GM06990 (cell line): ENCODE measurements around the gene TEX22.

Source experiments
- DNase-seq: peaks from one replicate; pipeline ENCODE4 v3.0.0-alpha.2; 2011; ENCODE audit not compliant: insufficient read length; ENCODE audit errors: extremely low read depth
- H3K27me3 ChIP-seq: replicated peaks from 2 replicates; pipeline ENCODE4 v1.6.0; 2011; ENCODE audit warnings: low read length; ENCODE audit not compliant: control insufficient read depth, insufficient read depth
- H3K36me3 ChIP-seq: 2 replicates; pipeline ENCODE4 v1.5.1; 2011; ENCODE audit warnings: low read length; ENCODE audit not compliant: control insufficient read depth, insufficient read depth
- H3K4me3 ChIP-seq: replicated peaks from 2 replicates; pipeline ENCODE4 v1.5.1; 2011; ENCODE audit warnings: low read depth, mild to moderate bottlenecking, control low read depth, low read length
- CTCF ChIP-seq: IDR thresholded peaks from 2 replicates; pipeline ENCODE4 v1.5.1; 2011; ENCODE audit warnings: low read length, control low read depth, mild to moderate bottlenecking, inconsistent platforms; ENCODE audit not compliant: insufficient read depth, poor library complexity, severe bottlenecking

Gene TEX22

GRCh38 chr14:105398044-105398725 lies at the start of gene TEX22:
Gene TEX22, plus strand, starts transcription at chr14:105398538. Its CDS starts 803 bp downstream, at chr14:105399341.
- Histone ChIP-seq H3K4me3 (peak within 1 kb of the TSS; percentile 75), H3K27me3 (no peaks in the 10 kb centered on the region), H3K36me3 (no peaks in the 10 kb centered on the region; the same call in none of the 2 replicates)
- TF ChIP-seq CTCF: peak; percentile 53
- DNase-seq: peak; percentile 92

GRCh38 chr14:105348945-105349699 lies 49.2 kb upstream of the TEX22 start:
- Histone ChIP-seq H3K36me3 (no peaks in the 10 kb centered on the region), H3K27me3 (no peaks in the 10 kb centered on the region), H3K4me3 (no peak overlapping the region)
- no peak for TF ChIP-seq CTCF
- no peak for DNase-seq

GRCh38 chr14:105349992-105350391 lies 48.3 kb upstream of the TEX22 start:
- Histone ChIP-seq H3K27me3 (no peaks in the 10 kb centered on the region), H3K36me3 (no peaks in the 10 kb centered on the region), H3K4me3 (no peak overlapping the region)
- no peak for TF ChIP-seq CTCF
- no peak for DNase-seq

GRCh38 chr14:105350450-105351244 lies 47.7 kb upstream of the TEX22 start:
- DNase-seq: no peak
- no peak for TF ChIP-seq CTCF
- Histone ChIP-seq H3K36me3 (no peaks in the 10 kb centered on the region), H3K27me3 (no peaks in the 10 kb centered on the region), H3K4me3 (no peak overlapping the region)

- no peak for DNase-seq
- no peaks in the 10 kb centered on the region for H3K36me3 ChIP-seq
- no peaks in the 10 kb centered on the region for H3K27me3 ChIP-seq
- no peak overlapping the region for H3K4me3 ChIP-seq
- no peak for TF ChIP-seq CTCF
These were observed 46.9 kb upstream of the TEX22 start for GRCh38 chr14:105351410-105351809.
